NCI-H187 (cell line): ENCODE measurements around the gene KAZN.

Source experiments
- DNase-seq, 2 experiments: peaks; one replicate each; lab custom pipeline; 2025; lab: John Stamatoyannopoulos, UW

Gene KAZN

GRCh38 chr1:14934867-14935266, 336.4 kb downstream of the KAZN start:
- DNase-seq: no peak

- DNase-seq: no peak
Measured at GRCh38 chr1:14936815-14937214, 338.3 kb downstream of the KAZN start.

- DNase-seq: no peak
Measured at GRCh38 chr1:14937288-14937949, 338.9 kb downstream of the KAZN start.

- DNase-seq: no peak
Measured at GRCh38 chr1:14939527-14940284, 341.2 kb downstream of the KAZN start.

GRCh38 chr1:14940285-14940870, 341.9 kb downstream of the KAZN start:
- no peak for DNase-seq

- no peak for DNase-seq
Measured at GRCh38 chr1:14941864-14942263, 343.4 kb downstream of the KAZN start.

GRCh38 chr1:14944471-14944985, 346.0 kb downstream of the KAZN start:
- DNase-seq: no peak

- DNase-seq: no peak
Measured at GRCh38 chr1:14945132-14946010, 346.9 kb downstream of the KAZN start.

- DNase-seq: no peak
Measured at GRCh38 chr1:14946011-14946359, 347.5 kb downstream of the KAZN start.

- DNase-seq: no peak
Measured at GRCh38 chr1:14946684-14947238, 348.3 kb downstream of the KAZN start.

GRCh38 chr1:14947421-14947820, 348.9 kb downstream of the KAZN start:
- no peak for DNase-seq

- DNase-seq: no peak
Measured at GRCh38 chr1:14948112-14948652, 349.7 kb downstream of the KAZN start.

- no peak for DNase-seq
Measured at GRCh38 chr1:14949270-14949835, 350.9 kb downstream of the KAZN start.

- peak in 1 of 2 experiments; percentile 1 for DNase-seq
Measured at GRCh38 chr1:14949836-14950713, 351.6 kb downstream of the KAZN start.

- no peak for DNase-seq
Measured at GRCh38 chr1:14951766-14952165, 353.3 kb downstream of the KAZN start.

- DNase-seq: no peak
Measured at GRCh38 chr1:14952626-14953314, 354.3 kb downstream of the KAZN start.

- DNase-seq: no peak
Measured at GRCh38 chr1:14954210-14954609, 355.7 kb downstream of the KAZN start.

GRCh38 chr1:14954930-14955329, 356.4 kb downstream of the KAZN start:
- no peak for DNase-seq

- DNase-seq: no peak
Measured at GRCh38 chr1:14955402-14955801, 356.9 kb downstream of the KAZN start.

- DNase-seq: no peak
Measured at GRCh38 chr1:14955976-14956375, 357.5 kb downstream of the KAZN start.
